ENCODE measurements around the gene DCLK1. TPM values are rescaled to one million over a fixed set of nuclear protein-coding genes. Genes with fewer than 3 reads are reported as not detected.

Gene DCLK1
- total RNA-seq, 2 donors from 2014 or later, result 3.8 to 3.9 TPM

DNA sequence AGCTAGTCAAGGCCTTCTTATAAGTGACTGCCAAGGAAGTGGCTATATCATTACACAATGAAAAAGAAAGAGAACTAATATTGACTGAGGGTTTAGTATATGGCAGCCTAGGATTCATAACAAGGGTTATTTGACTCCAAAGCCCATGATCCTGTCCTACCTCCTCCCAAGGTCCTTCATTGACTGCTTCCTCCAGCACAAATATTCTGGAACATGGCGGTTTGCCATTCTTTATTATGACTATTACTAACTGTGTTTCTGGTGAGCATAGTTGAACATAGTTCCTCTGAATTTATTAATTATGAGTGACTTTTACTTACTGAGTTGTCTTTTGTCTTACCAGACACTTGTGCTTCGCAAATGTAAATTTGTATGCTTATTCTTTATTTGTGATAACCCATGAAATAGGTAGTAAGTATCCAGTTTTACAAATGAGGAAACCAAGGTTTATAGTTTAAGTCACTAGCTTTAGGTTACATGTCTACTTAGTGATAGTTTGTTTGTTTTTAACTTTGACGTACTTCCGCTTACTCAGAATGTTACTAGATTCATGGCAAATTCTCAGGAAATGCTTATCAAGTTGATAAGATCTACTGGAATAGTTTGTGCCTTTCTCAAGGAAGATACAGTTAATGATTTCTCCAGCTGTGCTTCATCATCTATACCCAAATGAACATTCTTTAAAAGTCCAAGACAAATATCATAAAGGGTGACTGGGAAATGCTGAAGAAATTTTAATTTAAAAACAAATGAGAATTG lies 15.5 kb upstream of the DCLK1 start:
- intact Hi-C loops (cut with DNase I), result no loop called here
- no peak for DNase-seq (ENCODE audit: low spot score)
- no peak for TF ChIP-seq POLR2A (IDR thresholded peaks at IDR 0.05)
- no peak for TF ChIP-seq POLR2AphosphoS5 (IDR thresholded peaks at IDR 0.05)
- 74% methylated on average over 4 of the region's 4 CpGs for WGBS
- no peak overlapping the region for H3K4me3 ChIP-seq
- no peak overlapping the region for H3K27ac ChIP-seq
- H3K27me3 ChIP-seq (replicated peaks; ENCODE audit: insufficient read depth), result no peaks in the 10 kb centered on the region
- no peaks in the 10 kb centered on the region for H3K9me3 ChIP-seq
- H3K4me1 ChIP-seq (replicated peaks), result no peaks in the 10 kb centered on the region
- H3K36me3 ChIP-seq, result no peaks in the 10 kb centered on the region

DNA sequence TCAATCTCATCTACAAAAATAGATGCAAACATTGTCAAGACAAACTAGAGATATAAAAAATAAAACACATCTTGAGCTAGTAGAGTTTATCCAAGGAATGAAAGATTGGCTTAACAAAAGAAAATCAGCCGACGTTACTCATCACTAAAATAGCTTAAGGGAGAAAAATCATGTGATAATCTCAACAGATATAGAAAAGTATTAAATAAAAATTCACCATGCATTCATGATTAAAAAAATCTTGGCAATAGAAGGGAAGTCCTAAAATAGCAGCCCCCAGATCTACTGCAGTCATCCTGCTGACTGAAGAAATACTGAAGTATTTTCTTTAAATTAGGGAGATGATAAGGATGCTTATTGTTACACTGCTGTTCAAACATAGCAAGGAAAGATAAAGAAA lies 12.6 kb upstream of the DCLK1 start:
- TF ChIP-seq, protein P1, sequence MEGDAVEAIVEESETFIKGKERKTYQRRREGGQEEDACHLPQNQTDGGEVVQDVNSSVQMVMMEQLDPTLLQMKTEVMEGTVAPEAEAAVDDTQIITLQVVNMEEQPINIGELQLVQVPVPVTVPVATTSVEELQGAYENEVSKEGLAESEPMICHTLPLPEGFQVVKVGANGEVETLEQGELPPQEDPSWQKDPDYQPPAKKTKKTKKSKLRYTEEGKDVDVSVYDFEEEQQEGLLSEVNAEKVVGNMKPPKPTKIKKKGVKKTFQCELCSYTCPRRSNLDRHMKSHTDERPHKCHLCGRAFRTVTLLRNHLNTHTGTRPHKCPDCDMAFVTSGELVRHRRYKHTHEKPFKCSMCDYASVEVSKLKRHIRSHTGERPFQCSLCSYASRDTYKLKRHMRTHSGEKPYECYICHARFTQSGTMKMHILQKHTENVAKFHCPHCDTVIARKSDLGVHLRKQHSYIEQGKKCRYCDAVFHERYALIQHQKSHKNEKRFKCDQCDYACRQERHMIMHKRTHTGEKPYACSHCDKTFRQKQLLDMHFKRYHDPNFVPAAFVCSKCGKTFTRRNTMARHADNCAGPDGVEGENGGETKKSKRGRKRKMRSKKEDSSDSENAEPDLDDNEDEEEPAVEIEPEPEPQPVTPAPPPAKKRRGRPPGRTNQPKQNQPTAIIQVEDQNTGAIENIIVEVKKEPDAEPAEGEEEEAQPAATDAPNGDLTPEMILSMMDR (IDR thresholded peaks at IDR 0.05), result no peak
- no peak for TF ChIP-seq POLR2A (IDR thresholded peaks at IDR 0.05)
- TF ChIP-seq POLR2AphosphoS5 (IDR thresholded peaks at IDR 0.05), result no peak
- intact Hi-C loops (cut with DNase I), result no loop called here
- no peak for DNase-seq (ENCODE audit: low spot score)
- H3K36me3 ChIP-seq, result no peaks in the 10 kb centered on the region
- no peaks in the 10 kb centered on the region for H3K9me3 ChIP-seq
- H3K4me3 ChIP-seq, result no peak overlapping the region
- no peaks in the 10 kb centered on the region for H3K4me1 ChIP-seq (replicated peaks)
- no peaks in the 10 kb centered on the region for H3K27me3 ChIP-seq (replicated peaks; ENCODE audit: insufficient read depth)
- no peak overlapping the region for H3K27ac ChIP-seq
- 68% methylated on average over 2 of the region's 2 CpGs for WGBS

DNA sequence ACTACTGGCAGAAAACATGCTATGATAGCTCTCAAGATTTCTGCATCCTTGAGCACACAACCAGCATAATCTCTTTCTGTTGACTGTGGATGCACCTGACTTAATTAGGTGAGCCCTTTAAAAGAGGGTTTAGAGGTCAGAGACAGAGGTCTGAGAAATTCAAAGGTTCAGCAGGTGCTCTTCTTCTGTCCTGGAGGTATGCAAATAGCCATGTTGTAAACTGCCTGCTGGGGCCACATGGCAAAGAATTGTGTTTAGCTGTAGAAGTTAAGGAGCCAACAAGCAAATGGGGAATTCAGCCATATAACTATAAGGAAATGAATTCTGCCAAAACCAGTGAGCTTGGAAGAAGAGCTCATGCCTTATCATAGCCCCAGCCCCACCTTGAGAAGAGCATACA lies 11.6 kb upstream of the DCLK1 start:
- H3K27ac ChIP-seq, result no peak overlapping the region
- no peaks in the 10 kb centered on the region for H3K36me3 ChIP-seq
- H3K9me3 ChIP-seq, result no peaks in the 10 kb centered on the region
- TF ChIP-seq POLR2AphosphoS5 (IDR thresholded peaks at IDR 0.05) (no peak), POLR2A (IDR thresholded peaks at IDR 0.05) (no peak)
- TF ChIP-seq, protein P1 (IDR thresholded peaks at IDR 0.05), result no peak
- intact Hi-C loops (cut with DNase I), result no loop called here
- H3K4me1 ChIP-seq (replicated peaks), result no peaks in the 10 kb centered on the region
- H3K27me3 ChIP-seq (replicated peaks; ENCODE audit: insufficient read depth), result no peaks in the 10 kb centered on the region
- no peak overlapping the region for H3K4me3 ChIP-seq
- DNase-seq (ENCODE audit: low spot score), result no peak

DNA sequence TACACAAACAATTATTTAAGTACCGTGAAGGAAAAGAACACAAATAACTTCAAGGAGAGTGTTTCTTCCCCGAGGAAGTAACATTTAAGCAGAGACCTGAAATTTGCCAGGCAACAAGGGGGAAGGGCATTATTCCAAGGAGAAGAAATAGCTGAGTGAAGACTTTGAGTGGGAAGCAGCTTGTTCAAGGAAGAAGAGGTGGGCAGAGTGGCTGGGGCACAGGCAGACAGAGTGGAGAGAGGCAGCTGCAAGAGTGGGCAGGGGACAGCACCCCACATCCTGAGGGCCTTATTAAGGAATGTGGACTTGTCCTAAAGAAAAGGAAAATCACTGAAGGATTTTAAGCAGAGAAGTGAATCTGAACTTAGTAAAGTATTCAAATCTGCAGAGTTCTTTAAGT lies 4.7 kb upstream of the DCLK1 start:
- TF ChIP-seq POLR2A (IDR thresholded peaks at IDR 0.05) (no peak), POLR2AphosphoS5 (IDR thresholded peaks at IDR 0.05) (no peak)
- TF ChIP-seq, protein P1 (IDR thresholded peaks at IDR 0.05), result no peak
- H3K4me3 ChIP-seq, result no peak overlapping the region
- intact Hi-C loops (cut with DNase I), result no loop called here
- H3K27ac ChIP-seq, result no peak overlapping the region
- no peaks in the 10 kb centered on the region for H3K4me1 ChIP-seq (replicated peaks)
- WGBS, result 75% methylated on average over 2 of the region's 2 CpGs
- no peaks in the 10 kb centered on the region for H3K9me3 ChIP-seq
- no peaks in the 10 kb centered on the region for H3K27me3 ChIP-seq (replicated peaks; ENCODE audit: insufficient read depth)
- no peak for DNase-seq (ENCODE audit: low spot score)
- no peaks in the 10 kb centered on the region for H3K36me3 ChIP-seq

DNA sequence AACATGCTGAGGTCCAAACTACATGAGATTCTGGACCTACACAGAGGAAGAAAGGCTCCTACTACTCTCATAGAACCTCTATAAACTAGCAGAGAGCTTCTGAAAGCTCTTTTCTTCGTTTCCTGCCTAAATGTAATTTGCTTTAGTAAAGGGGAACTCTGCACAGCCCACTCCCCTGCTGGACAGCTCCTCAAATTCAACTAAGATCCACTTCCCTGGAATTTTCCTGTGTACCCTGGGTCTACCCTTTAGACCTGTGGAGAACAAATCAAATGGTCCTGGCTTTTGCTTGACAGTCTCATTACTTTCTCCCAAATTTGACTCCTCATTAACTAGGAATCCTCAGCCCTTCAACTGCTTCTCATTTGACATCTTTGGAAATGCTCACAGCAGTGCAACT lies 3.5 kb upstream of the DCLK1 start:
- H3K27me3 ChIP-seq (replicated peaks; ENCODE audit: insufficient read depth), result no peaks in the 10 kb centered on the region
- no peaks in the 10 kb centered on the region for H3K9me3 ChIP-seq
- H3K4me3 ChIP-seq, result no peak overlapping the region
- intact Hi-C loops (cut with DNase I), result loop anchor here (5.0 kb wide), 1 partner anchor 72 kb away; no protein-coding TSS in a partner anchor
- DNase-seq (ENCODE audit: low spot score), result no peak
- 45% methylated on average over 1 of the region's 1 CpG for WGBS
- TF ChIP-seq, protein P1 (IDR thresholded peaks at IDR 0.05), result no peak
- TF ChIP-seq POLR2AphosphoS5 (IDR thresholded peaks at IDR 0.05), result no peak
- H3K4me1 ChIP-seq (replicated peaks), result no peaks in the 10 kb centered on the region
- H3K27ac ChIP-seq, result no peak overlapping the region
- no peaks in the 10 kb centered on the region for H3K36me3 ChIP-seq

Measured in prostate gland (tissue), 2 donors.